ENCODE results near the gene MRPL24. TPM values are rescaled to one million over a fixed set of nuclear protein-coding genes. Genes with fewer than 3 reads are reported as not detected.

Gene MRPL24
- total RNA-seq, 1 experiment from 2014 or later = 27.3 TPM

DNA sequence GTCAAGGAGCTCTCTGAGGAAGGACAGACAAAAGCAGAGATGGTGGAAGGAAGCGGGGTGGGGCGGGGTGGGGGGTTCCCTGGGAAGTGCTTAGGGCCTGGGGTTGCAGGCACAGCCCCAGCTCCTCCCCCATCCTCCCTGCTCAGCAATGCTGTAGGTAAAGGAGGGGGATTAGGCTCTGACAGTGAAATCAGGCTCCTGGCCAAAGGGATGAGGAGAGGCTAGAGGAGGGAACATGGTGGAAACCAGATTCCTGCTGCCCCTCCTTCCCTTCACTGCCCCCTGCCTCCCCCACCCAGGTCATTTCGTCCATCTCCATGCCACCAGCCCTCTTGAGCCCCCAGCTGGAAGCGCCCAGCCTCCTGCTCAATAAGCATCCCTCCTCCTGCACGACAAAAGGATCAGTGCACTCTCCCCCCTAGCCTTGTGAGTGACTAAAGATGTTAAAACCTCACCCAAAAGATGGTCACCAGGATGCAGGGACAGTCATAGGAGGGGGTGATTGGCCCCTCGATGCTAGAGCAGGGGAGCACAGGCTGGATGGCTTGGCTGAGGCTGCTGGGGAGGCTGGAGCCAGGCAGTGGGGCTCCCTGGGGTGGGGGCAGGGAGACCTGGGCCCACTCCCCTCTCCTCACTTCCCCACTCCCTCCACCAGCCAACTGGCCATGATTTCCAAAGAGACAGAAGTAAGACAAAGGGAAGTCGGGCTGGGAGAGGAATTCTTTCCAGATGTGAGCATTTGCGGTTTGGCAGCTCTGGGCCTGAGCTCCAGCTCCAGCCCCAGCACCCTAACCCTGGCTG, 33.3 kb downstream of the MRPL24 start:
- H3K23ac ChIP-seq (ENCODE audit: insufficient read length, low read depth, low read length) = no peak overlapping the region
- peaks cover 3% of the 10 kb centered on the region; the same call in 1 of the 2 replicates for H3K27me3 ChIP-seq (ENCODE audit: insufficient read depth, low read length)
- H4K8ac ChIP-seq (replicated peaks; ENCODE audit: insufficient read length, low read depth, low read length) = no peak overlapping the region
- H3K14ac ChIP-seq (ENCODE audit: insufficient read depth, low read length) = peak overlapping the region; percentile 45; the same call in 1 of the 2 replicates
- H3K56ac ChIP-seq (ENCODE audit: insufficient read length, low read depth, low read length) = no peak overlapping the region
- peaks cover 39% of the 10 kb centered on the region for H3K23me2 ChIP-seq (ENCODE audit: insufficient read length, low read depth, low read length, poor library complexity, severe bottlenecking)
- H2BK15ac ChIP-seq (ENCODE audit: low read depth, low read length) = no peak overlapping the region
- H2BK12ac ChIP-seq (ENCODE audit: insufficient read length, low read depth, low read length) = peak overlapping the region; percentile 25
- WGBS (ENCODE audit: extremely low coverage, insufficient read length, low lambda C conversion rate) = no CpG with 5 or more reads among the region's 8 CpGs
- Mint-ChIP-seq H3K36me3 (ENCODE audit: insufficient read depth in 1 of 3, low read depth in 3 of 3) (peaks cover 2 to 7% (median 5%) of the 10 kb centered on the region in 3 experiments; a peak in 6 of 7 replicates), H3K4me3 (peak overlapping the region; percentile 74 to 91), H3K4me1 (peaks cover 77 to 80% of the 10 kb centered on the region in 2 experiments), H3K27ac (peak overlapping the region; percentile 94 to 99 (median 97)), H3K27me3 (ENCODE audit: low read depth) (peaks cover 29% of the 10 kb centered on the region), H3K9me3 (no peaks in the 10 kb centered on the region; a peak in 1 of 5 replicates)
- no peak overlapping the region for H2AK5ac ChIP-seq (ENCODE audit: insufficient read length, low read length)
- no peak overlapping the region for H2BK20ac ChIP-seq (ENCODE audit: low read depth, low read length, poor library complexity, severe bottlenecking)
- H4K5ac ChIP-seq (ENCODE audit: insufficient read length, low read depth, low read length) = no peak overlapping the region
- no peak overlapping the region for H3K9ac ChIP-seq (ENCODE audit: extremely low read depth, insufficient read length, low read length)
- peak; percentile 74 for DNase-seq
- no peak overlapping the region for H2BK5ac ChIP-seq (ENCODE audit: insufficient read length, low read length)
- peak overlapping the region; percentile 83 for H3K4me2 ChIP-seq (ENCODE audit: insufficient read depth, insufficient read length, low read length)
- TF ChIP-seq, protein P1, sequence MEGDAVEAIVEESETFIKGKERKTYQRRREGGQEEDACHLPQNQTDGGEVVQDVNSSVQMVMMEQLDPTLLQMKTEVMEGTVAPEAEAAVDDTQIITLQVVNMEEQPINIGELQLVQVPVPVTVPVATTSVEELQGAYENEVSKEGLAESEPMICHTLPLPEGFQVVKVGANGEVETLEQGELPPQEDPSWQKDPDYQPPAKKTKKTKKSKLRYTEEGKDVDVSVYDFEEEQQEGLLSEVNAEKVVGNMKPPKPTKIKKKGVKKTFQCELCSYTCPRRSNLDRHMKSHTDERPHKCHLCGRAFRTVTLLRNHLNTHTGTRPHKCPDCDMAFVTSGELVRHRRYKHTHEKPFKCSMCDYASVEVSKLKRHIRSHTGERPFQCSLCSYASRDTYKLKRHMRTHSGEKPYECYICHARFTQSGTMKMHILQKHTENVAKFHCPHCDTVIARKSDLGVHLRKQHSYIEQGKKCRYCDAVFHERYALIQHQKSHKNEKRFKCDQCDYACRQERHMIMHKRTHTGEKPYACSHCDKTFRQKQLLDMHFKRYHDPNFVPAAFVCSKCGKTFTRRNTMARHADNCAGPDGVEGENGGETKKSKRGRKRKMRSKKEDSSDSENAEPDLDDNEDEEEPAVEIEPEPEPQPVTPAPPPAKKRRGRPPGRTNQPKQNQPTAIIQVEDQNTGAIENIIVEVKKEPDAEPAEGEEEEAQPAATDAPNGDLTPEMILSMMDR (conservative IDR thresholded peaks at IDR 0.05) = no peak
- no peaks in the 10 kb centered on the region for H3K79me2 ChIP-seq (ENCODE audit: insufficient read depth, low read length)
- H3T11ph ChIP-seq (ENCODE audit: low read length) = no peak overlapping the region
- no peaks in the 10 kb centered on the region for H3K9me3 ChIP-seq (ENCODE audit: control insufficient read depth, low read depth, low read length)
- H4K20me1 ChIP-seq (ENCODE audit: control insufficient read depth, insufficient read depth, insufficient read length) = no peaks in the 10 kb centered on the region
- H3K27ac ChIP-seq (ENCODE audit: insufficient read length, low read depth, low read length) = no peak overlapping the region
- H3K4me1 ChIP-seq (ENCODE audit: insufficient read depth, low read length) = peaks cover 17% of the 10 kb centered on the region; the same call in 1 of the 2 replicates
- peak overlapping the region; percentile 56 for H3K18ac ChIP-seq (ENCODE audit: insufficient read length, low read depth, low read length)
- no peak overlapping the region for H3K4ac ChIP-seq (ENCODE audit: low read depth, low read length)
- no peaks in the 10 kb centered on the region for H3K79me1 ChIP-seq (ENCODE audit: insufficient read depth, low read depth, low read length, poor library complexity, severe bottlenecking)
- no peak overlapping the region for H2AFZ ChIP-seq (ENCODE audit: low read length)
- H4K91ac ChIP-seq (ENCODE audit: insufficient read length, low read depth, low read length) = no peak overlapping the region
- H2BK120ac ChIP-seq (ENCODE audit: low read depth, low read length, poor library complexity, severe bottlenecking) = no peak overlapping the region
